Panc1 (cell line): ENCODE measurements around the gene CCDC78. TPM values are rescaled to one million over a fixed set of nuclear protein-coding genes. Genes with fewer than 3 reads are reported as not detected.

ENCODE experiments used
- ATAC-seq: fragments of 200-7000 bp; cut with Tn5 transposase; 2 replicates; pipeline ENCODE4 v1.9.1; 2020; ENCODE audit warnings: mild to moderate bottlenecking, moderate library complexity
- BruUV-seq: library from RNA; stranded (reverse); fragments of 400-500 nt; replicated peaks from 2 replicates; lab custom pipeline; 2021; lab: Mats Ljungman, UMichigan
- CTCF ChIA-PET: fragments of 300-600 bp; sonication (Branson Sonifier 250); formaldehyde crosslinking; loops from one replicate; lab custom pipeline; 2022; ENCODE audit warnings: antibody characterized with exemption; lab: Charles Lee
- POLR2A ChIA-PET: fragments of 300-600 bp; sonication (Branson Sonifier 250); formaldehyde crosslinking; loops from one replicate; lab custom pipeline; 2022; ENCODE audit warnings: antibody characterized with exemption; lab: Charles Lee
- DNase-seq: peaks from one replicate; pipeline ENCODE4 v3.0.0-alpha.2; 2010; ENCODE audit warnings: low read depth, low spot score
- H3K27ac ChIP-seq: 2 replicates; pipeline ENCODE4 v1.5.1; 2011; ENCODE audit warnings: mild to moderate bottlenecking, low read length, inconsistent platforms
- H3K27me3 ChIP-seq: fragments of 200-500 bp; sonication (Bioruptor generic); 2 replicates; pipeline ENCODE4 v1.6.0; 2014; ENCODE audit warnings: low read length, inconsistent platforms; ENCODE audit not compliant: control insufficient read depth, insufficient read depth
- H3K36me3 ChIP-seq: fragments of 200-500 bp; sonication (Bioruptor generic); 2 replicates; pipeline ENCODE4 v1.5.1; 2014; ENCODE audit warnings: inconsistent platforms, mild to moderate bottlenecking, low read length, moderate library complexity; ENCODE audit not compliant: control insufficient read depth, insufficient read depth
- H3K4me1 ChIP-seq: 2 replicates; pipeline ENCODE4 v1.5.1; 2011; ENCODE audit warnings: inconsistent platforms, mild to moderate bottlenecking, low read length, moderate library complexity; ENCODE audit not compliant: control insufficient read depth, insufficient read depth
- H3K4me3 ChIP-seq, 2 experiments: 2 replicates each; pipeline ENCODE4 v1.5.1; 2011 to 2012; ENCODE audit warnings: low read depth in 2 of 2, low read length in 2 of 2, mild to moderate bottlenecking in 2 of 2, inconsistent platforms in 1 of 2, moderate library complexity in 1 of 2
- H3K9me3 ChIP-seq: fragments of 200-500 bp; sonication (Bioruptor generic); 2 replicates; pipeline ENCODE4 v1.5.1; 2014; ENCODE audit warnings: low read depth, mild to moderate bottlenecking, inconsistent platforms, low read length, moderate library complexity; ENCODE audit not compliant: control insufficient read depth, insufficient read depth
- CTCF ChIP-seq: fragments of 450-650 bp; IDR thresholded peaks from 2 replicates; pipeline ENCODE4 v1.5.1; 2017; ENCODE audit warnings: mild to moderate bottlenecking
- POLR2AphosphoS5 ChIP-seq: IDR thresholded peaks from 2 replicates; pipeline ENCODE4 v1.6.1; 2012; ENCODE audit warnings: mild to moderate bottlenecking, low read depth, low read length, moderate library complexity
- SIN3A ChIP-seq: IDR thresholded peaks from 2 replicates; pipeline ENCODE4 v1.6.1; 2012; ENCODE audit warnings: low read depth, mild to moderate bottlenecking, low read length, moderate library complexity, borderline replicate concordance; ENCODE audit not compliant: insufficient read depth
- TCF7L2 ChIP-seq: IDR thresholded peaks from 2 replicates; pipeline ENCODE4 v1.6.1; 2011; ENCODE audit warnings: mild to moderate bottlenecking, low read depth, low read length, inconsistent platforms
- in situ Hi-C: cut with HindIII; loops from 2 replicates; pipeline ENCODE4 v1.10.0; 2016; ENCODE audit warnings: low sequenced_read_pairs, low pct_unique_long_range_greater_than_20kb
- intact Hi-C: fragments of 100-400 bp; cut with micrococcal nuclease; formaldehyde crosslinking; loops from one replicate; pipeline ENCODE4 v1.10.0; 2022; ENCODE audit not compliant: unreplicated experiment
- total RNA-seq: library from RNA; stranded (reverse); gene quantifications from one replicate; pipeline ENCODE4 v1.2.1, GENCODE V29; 2021; ENCODE audit not compliant: unreplicated experiment
- TF ChIP-seq, protein P1 (sequence below), 2 experiments: IDR thresholded peaks; 2 replicates each; pipeline ENCODE4 v1.6.1; 2011 to 2012; ENCODE audit warnings: low read depth in 2 of 2, control low read depth in 1 of 2, low read length in 1 of 2, mild to moderate bottlenecking in 1 of 2, moderate library complexity in 1 of 2; ENCODE audit not compliant: insufficient read depth in 1 of 2

The CCDC78 gene
- total RNA-seq, 1 experiment from 2014 or later: 18.2 TPM

DNA sequence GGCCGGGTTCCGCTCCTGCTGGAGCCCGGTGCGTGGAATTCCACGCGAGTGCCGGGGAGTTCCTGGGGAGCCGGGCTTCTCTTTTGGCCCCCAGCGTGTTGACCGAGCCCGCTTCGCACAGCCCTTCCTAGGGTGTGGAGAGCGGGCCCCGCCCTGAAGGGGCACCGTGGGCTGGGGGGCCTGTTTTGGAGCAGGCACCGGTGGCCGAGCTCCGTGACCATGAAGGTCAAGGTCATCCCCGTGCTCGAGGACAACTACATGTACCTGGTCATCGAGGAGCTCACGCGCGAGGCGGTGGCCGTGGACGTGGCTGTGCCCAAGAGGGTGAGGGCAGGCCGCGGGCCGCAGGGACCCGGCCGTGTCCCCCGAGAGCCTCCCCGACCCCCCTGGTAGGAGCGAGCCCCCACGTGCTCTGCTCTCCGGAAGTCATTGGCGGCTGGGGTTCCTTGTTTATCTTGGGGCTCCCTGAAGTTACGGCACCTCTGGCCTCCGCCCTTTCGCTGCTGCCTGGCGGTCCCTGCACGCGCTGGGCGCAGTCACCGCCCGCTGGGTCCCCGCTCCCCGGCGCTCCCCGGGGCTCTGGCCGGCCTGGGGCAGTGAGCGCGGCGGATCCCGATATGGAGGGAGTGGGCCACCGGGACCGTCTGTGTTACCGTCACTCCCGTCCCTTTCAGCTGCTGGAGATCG lies 1.2 kb upstream of the CCDC78 start:
- TF ChIP-seq SIN3A: peak; percentile 15; the same call in 1 of the 2 replicates
- no peak for TF ChIP-seq TCF7L2
- TF ChIP-seq, protein P1, sequence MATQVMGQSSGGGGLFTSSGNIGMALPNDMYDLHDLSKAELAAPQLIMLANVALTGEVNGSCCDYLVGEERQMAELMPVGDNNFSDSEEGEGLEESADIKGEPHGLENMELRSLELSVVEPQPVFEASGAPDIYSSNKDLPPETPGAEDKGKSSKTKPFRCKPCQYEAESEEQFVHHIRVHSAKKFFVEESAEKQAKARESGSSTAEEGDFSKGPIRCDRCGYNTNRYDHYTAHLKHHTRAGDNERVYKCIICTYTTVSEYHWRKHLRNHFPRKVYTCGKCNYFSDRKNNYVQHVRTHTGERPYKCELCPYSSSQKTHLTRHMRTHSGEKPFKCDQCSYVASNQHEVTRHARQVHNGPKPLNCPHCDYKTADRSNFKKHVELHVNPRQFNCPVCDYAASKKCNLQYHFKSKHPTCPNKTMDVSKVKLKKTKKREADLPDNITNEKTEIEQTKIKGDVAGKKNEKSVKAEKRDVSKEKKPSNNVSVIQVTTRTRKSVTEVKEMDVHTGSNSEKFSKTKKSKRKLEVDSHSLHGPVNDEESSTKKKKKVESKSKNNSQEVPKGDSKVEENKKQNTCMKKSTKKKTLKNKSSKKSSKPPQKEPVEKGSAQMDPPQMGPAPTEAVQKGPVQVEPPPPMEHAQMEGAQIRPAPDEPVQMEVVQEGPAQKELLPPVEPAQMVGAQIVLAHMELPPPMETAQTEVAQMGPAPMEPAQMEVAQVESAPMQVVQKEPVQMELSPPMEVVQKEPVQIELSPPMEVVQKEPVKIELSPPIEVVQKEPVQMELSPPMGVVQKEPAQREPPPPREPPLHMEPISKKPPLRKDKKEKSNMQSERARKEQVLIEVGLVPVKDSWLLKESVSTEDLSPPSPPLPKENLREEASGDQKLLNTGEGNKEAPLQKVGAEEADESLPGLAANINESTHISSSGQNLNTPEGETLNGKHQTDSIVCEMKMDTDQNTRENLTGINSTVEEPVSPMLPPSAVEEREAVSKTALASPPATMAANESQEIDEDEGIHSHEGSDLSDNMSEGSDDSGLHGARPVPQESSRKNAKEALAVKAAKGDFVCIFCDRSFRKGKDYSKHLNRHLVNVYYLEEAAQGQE (IDR thresholded peaks at IDR 0.05; ENCODE audit: insufficient read depth in 1 of 2, low read depth in 2 of 2, low read length in 1 of 2): no peak
- peak; percentile 10; the same call in 1 of the 2 replicates for TF ChIP-seq POLR2AphosphoS5

GRCh38 chr16:726188-726437 lies 130 bp downstream of the CCDC78 start:
- ATAC-seq: no peak

More for the DNA sequence above, 1.2 kb upstream of the CCDC78 start:
- DNase-seq (no peak), ATAC-seq (peak; percentile 3; the same call in 1 of the 2 replicates)
- no peaks in the 10 kb centered on the region for H3K36me3 ChIP-seq
- no peaks in the 10 kb centered on the region for H3K27me3 ChIP-seq
- no TSS peak for BruUV-seq
- H3K4me3 ChIP-seq: peak overlapping the region; percentile 64 to 74
- intact Hi-C loops: no loop called here
- peak overlapping the region; percentile 88 for H3K27ac ChIP-seq
- in situ Hi-C loops: no loop called here
- H3K4me1 ChIP-seq: peaks cover 13% of the 10 kb centered on the region
- CTCF ChIA-PET: interaction anchor here (0.8 kb wide), 1 partner anchor 329 kb away, joined by 3 read pairs; no protein-coding TSS in a partner anchor
- POLR2A ChIA-PET: no interaction called here
- no peaks in the 10 kb centered on the region for H3K9me3 ChIP-seq

More at GRCh38 chr16:726188-726437, 130 bp downstream of the CCDC78 start:
- CTCF ChIA-PET: no interaction called here
- no peaks in the 10 kb centered on the region for H3K27me3 ChIP-seq
- peak overlapping the region; percentile 54; the same call in 1 of the 2 replicates for H3K27ac ChIP-seq
- in situ Hi-C loops: no loop called here
- no TSS peak for BruUV-seq
- intact Hi-C loops: no loop called here
- H3K4me1 ChIP-seq: peaks cover 13% of the 10 kb centered on the region
- POLR2A ChIA-PET: interaction anchor here (0.7 kb wide), 1 partner anchor 163 kb away, joined by 3 read pairs; no protein-coding TSS in a partner anchor
- TF ChIP-seq POLR2AphosphoS5 (no peak), SIN3A (0 out of 2 replicates have a peak, but pooled peaks have one; percentile 32), CTCF (no peak)
- TF ChIP-seq, protein P1 (IDR thresholded peaks at IDR 0.05; ENCODE audit: insufficient read depth in 1 of 2, low read depth in 2 of 2, low read length in 1 of 2): 0 out of 4 replicates have a peak, but pooled peaks of 1 of the 2 experiments have one; percentile 16
- H3K4me3 ChIP-seq: peak overlapping the region in 1 of 2 experiments; percentile 64; a peak in 2 of 4 replicates
- no peaks in the 10 kb centered on the region for H3K36me3 ChIP-seq
- H3K9me3 ChIP-seq: no peaks in the 10 kb centered on the region
- DNase-seq: no peak
